Kidney epithelial cell (primary cell): ENCODE measurements around the gene SLC8A2. TPM values are rescaled to one million over a fixed set of nuclear protein-coding genes. Genes with fewer than 3 reads are reported as not detected.

Experiments
- DNase-seq: peaks from one replicate; pipeline ENCODE4 v3.0.0-alpha.2; 2010; ENCODE audit warnings: low read depth
- H3K27me3 ChIP-seq: 2 replicates; pipeline ENCODE4 v1.6.0; 2011; ENCODE audit warnings: low read length; ENCODE audit not compliant: control insufficient read depth, insufficient read depth
- H3K36me3 ChIP-seq: 2 replicates; pipeline ENCODE4 v1.5.1; 2011; ENCODE audit warnings: low read length; ENCODE audit not compliant: control insufficient read depth, insufficient read depth
- H3K4me3 ChIP-seq: 2 replicates; pipeline ENCODE4 v1.5.1; 2011; ENCODE audit warnings: low read depth, mild to moderate bottlenecking, control low read depth, low read length
- total RNA-seq: library from RNA; depleted of rRNA; stranded (reverse); fragments of >200 nt; gene quantifications from 2 replicates; pipeline ENCODE4 v1.2.3, GENCODE V29; 2015
- TF ChIP-seq, protein P1 (sequence below): IDR thresholded peaks from 2 replicates; pipeline ENCODE4 v1.5.1; 2011; ENCODE audit warnings: mild to moderate bottlenecking, moderate library complexity, low read length, control low read depth, inconsistent platforms; ENCODE audit not compliant: insufficient read depth, poor library complexity, severe bottlenecking

The SLC8A2 gene
- total RNA-seq, 1 donor from 2014 or later, result not detected

DNA sequence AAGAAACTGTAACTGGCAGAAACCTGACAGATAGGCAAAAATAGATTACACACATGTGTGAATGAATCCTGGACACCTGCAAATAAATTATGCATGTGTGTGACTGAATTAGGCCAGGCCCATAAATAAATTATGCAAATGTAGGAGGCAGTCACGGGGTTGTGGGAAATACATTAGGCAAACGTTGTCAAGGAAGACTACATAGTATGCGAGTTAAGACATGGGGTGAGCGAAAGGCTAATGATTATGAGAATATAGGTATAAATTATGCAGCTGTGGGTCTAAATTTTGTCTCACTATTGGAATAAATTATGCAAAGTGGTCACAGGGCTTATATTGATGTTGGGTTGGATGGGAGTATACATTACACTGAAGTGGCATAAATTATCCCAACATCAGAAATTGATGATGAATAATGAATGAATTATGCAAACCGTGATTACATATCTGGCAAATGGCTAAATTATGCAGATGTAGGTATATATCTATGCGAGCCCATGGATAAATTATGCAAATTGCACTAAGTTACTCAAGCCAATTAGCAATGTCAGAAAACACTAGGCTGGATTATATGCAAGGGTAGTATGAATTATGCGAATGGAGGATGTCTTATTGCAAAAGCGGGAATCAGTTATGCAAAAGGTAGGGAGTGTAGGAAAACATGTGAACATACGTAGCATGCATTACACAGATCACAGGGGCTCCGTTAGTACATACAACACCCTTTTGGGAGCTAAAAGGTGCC is 6.8 kb downstream of the SLC8A2 start:
- Histone ChIP-seq H3K36me3 (no peaks in the 10 kb centered on the region), H3K4me3 (no peak overlapping the region), H3K27me3 (peaks cover 42% of the 10 kb centered on the region)
- no peak for DNase-seq
- TF ChIP-seq, protein P1, sequence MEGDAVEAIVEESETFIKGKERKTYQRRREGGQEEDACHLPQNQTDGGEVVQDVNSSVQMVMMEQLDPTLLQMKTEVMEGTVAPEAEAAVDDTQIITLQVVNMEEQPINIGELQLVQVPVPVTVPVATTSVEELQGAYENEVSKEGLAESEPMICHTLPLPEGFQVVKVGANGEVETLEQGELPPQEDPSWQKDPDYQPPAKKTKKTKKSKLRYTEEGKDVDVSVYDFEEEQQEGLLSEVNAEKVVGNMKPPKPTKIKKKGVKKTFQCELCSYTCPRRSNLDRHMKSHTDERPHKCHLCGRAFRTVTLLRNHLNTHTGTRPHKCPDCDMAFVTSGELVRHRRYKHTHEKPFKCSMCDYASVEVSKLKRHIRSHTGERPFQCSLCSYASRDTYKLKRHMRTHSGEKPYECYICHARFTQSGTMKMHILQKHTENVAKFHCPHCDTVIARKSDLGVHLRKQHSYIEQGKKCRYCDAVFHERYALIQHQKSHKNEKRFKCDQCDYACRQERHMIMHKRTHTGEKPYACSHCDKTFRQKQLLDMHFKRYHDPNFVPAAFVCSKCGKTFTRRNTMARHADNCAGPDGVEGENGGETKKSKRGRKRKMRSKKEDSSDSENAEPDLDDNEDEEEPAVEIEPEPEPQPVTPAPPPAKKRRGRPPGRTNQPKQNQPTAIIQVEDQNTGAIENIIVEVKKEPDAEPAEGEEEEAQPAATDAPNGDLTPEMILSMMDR, result no peak

DNA sequence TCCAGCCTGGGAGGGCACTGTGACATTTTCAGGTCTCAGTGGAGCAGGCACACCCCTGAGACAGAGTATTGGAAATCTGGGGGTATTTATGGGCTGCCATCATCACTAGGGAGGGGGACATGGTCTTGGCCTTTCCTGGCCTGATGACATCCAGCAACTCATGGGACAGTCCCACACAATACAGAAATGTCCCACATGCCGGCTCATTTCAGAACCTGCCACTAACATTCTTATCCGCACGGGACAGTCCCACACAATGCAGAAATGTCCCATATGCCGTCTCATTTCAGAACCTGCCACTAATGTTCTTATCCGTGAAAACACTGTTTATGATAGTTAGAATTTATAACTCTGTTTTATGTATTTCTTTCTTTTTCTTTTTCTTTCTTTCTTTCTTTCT is 9.8 kb downstream of the SLC8A2 start:
- Histone ChIP-seq H3K27me3 (peaks cover 45% of the 10 kb centered on the region), H3K36me3 (no peaks in the 10 kb centered on the region), H3K4me3 (no peak overlapping the region)
- TF ChIP-seq, protein P1, result no peak
- DNase-seq, result no peak

DNA sequence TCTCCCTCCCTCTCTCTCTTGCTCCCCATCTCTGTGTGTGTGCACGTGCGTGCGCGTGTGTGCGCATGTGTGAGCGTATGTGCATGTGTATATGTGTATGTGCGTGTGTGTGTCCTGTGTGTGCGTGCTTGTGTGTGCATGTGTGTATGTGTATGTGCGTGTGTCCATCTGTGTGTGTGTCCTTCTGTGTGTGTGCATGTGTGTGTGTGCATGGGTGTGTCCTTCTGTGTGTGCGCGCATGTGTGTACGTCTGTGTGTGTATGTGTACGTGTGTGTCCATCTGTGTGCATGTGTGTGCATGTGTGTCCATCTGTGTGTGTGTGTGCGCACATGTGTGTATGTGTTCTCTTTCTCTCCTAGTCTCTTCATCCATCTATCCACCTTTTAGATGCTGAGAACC is 12.2 kb downstream of the SLC8A2 start:
- Histone ChIP-seq H3K27me3 (peaks cover 56% of the 10 kb centered on the region), H3K36me3 (no peaks in the 10 kb centered on the region), H3K4me3 (no peak overlapping the region)
- no peak for DNase-seq
- TF ChIP-seq, protein P1, result no peak

DNA sequence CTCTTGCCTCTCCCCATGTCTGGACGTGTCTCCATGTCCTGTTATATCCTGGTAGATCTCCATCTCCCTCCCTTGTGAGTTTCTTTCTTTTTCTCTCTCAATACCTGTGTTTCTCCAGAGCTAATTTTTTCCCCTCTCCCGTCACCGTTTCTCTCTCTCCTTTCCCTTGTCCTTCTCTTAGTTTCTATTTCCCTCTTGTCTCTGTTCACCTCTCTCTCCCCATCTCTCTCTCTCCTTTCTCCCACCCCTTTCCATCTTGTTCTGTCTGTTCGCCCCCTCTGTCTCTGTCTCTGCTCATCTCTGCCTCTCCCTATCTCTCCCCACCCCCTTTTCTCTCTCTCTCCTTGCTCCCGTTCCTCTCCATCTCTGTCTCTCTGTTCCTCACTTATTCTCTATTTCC is 13.0 kb downstream of the SLC8A2 start:
- H3K27me3 ChIP-seq, result peaks cover 58% of the 10 kb centered on the region
- no peaks in the 10 kb centered on the region for H3K36me3 ChIP-seq
- no peak overlapping the region for H3K4me3 ChIP-seq
- DNase-seq, result no peak
- TF ChIP-seq, protein P1, result no peak

DNA sequence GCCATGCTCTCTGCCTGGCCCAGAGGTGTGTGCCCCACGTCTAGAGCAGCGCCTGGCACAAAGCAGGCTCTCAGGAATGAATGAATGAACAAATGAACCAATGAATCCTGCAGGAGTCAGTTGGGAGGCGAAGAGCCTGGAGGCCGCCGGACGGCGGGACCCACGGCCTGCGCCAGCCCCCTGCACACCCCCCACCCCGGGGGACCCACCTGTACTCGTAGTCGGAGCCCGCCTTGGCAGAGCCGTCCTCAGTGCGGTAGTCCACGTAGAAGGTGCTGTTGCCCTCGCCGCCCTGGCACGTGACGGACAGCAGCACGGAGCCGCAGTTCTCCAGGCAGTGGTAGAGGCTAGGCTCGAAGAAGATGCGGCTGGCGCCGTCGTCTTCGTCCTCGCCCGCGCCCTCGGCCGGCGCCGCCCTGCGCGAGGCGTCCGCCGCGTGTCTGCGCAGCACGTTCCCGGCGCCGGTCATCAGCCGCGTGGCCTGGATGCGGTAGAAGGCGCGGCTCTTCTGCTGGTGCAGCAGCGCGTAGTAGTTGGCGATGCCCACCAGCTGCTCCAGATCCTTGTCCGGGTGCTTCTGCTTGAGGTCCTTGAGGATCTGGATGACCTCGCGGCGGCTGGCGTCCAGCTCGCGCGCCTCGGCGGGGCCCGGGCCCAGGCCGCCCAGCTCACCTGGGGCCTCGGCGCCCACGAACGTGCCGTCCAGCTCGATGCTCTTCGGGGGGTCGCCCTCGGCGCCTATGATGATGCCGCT is 14.8 kb downstream of the SLC8A2 start:
- H3K27me3 ChIP-seq, result peaks cover 63% of the 10 kb centered on the region
- DNase-seq, result no peak

More for the DNA sequence above, 14.8 kb downstream of the SLC8A2 start:
- H3K4me3 ChIP-seq, result no peak overlapping the region
- H3K36me3 ChIP-seq, result no peaks in the 10 kb centered on the region
- TF ChIP-seq, protein P1, result no peak
